GM04504 (cell line): ENCODE results near the gene RIMBP2.
"Not testable (repeated sequence)": the region's sequence is repeated elsewhere in the genome, so short reads cannot be mapped to it uniquely, and the experiment has no call there.

Source experiments
- DNase-seq: peaks from one replicate; pipeline ENCODE4 v3.0.0-alpha.2; 2012; ENCODE audit warnings: low read depth

Gene RIMBP2

GRCh38 chr12:130715998-130716968 is at the start of gene RIMBP2:
Gene RIMBP2, minus strand, starts transcription at chr12:130716299. Its CDS starts 237,286 bp downstream, at chr12:130479013.
- DNase-seq, result no peak

GRCh38 chr12:130765186-130765659 is 49.1 kb upstream of the RIMBP2 start:
- DNase-seq, result no peak

GRCh38 chr12:130764475-130765185 is 48.5 kb upstream of the RIMBP2 start:
- no peak for DNase-seq

GRCh38 chr12:130764073-130764472 is 48.0 kb upstream of the RIMBP2 start:
- DNase-seq, result no peak

GRCh38 chr12:130762319-130762675 is 46.2 kb upstream of the RIMBP2 start:
- DNase-seq, result no peak

GRCh38 chr12:130761537-130762318 is 45.6 kb upstream of the RIMBP2 start:
- peak; percentile 20 for DNase-seq

- DNase-seq, result no peak
Measured at GRCh38 chr12:130754234-130754901, 38.3 kb upstream of the RIMBP2 start.

- no peak for DNase-seq
Measured at GRCh38 chr12:130752692-130753230, 36.7 kb upstream of the RIMBP2 start.

- not testable (repeated sequence) for DNase-seq
Measured at GRCh38 chr12:130752037-130752436, 35.9 kb upstream of the RIMBP2 start.

GRCh38 chr12:130748786-130749185 is 32.7 kb upstream of the RIMBP2 start:
- DNase-seq, result no peak

- DNase-seq, result peak; percentile 20
Measured at GRCh38 chr12:130747867-130748740, 32.0 kb upstream of the RIMBP2 start.

GRCh38 chr12:130746546-130746945 is 30.4 kb upstream of the RIMBP2 start:
- no peak for DNase-seq

- DNase-seq, result no peak
Measured at GRCh38 chr12:130745921-130746320, 29.8 kb upstream of the RIMBP2 start.

GRCh38 chr12:130744274-130744673 is 28.2 kb upstream of the RIMBP2 start:
- no peak for DNase-seq

GRCh38 chr12:130743606-130744005 is 27.5 kb upstream of the RIMBP2 start:
- no peak for DNase-seq

GRCh38 chr12:130743176-130743575 is 27.1 kb upstream of the RIMBP2 start:
- no peak for DNase-seq

- no peak for DNase-seq
Measured at GRCh38 chr12:130742716-130743115, 26.6 kb upstream of the RIMBP2 start.

GRCh38 chr12:130742112-130742511 is 26.0 kb upstream of the RIMBP2 start:
- no peak for DNase-seq

GRCh38 chr12:130739571-130739970 is 23.5 kb upstream of the RIMBP2 start:
- DNase-seq, result no peak

GRCh38 chr12:130738403-130738802 is 22.3 kb upstream of the RIMBP2 start:
- DNase-seq, result not testable (repeated sequence)
